ENCODE data around the gene FERMT2. TPM values are rescaled to one million over a fixed set of nuclear protein-coding genes. Genes with fewer than 3 reads are reported as not detected.

Gene FERMT2
- total and polyA plus RNA-seq, 4 donors: 109 to 162 (median 144) TPM

DNA sequence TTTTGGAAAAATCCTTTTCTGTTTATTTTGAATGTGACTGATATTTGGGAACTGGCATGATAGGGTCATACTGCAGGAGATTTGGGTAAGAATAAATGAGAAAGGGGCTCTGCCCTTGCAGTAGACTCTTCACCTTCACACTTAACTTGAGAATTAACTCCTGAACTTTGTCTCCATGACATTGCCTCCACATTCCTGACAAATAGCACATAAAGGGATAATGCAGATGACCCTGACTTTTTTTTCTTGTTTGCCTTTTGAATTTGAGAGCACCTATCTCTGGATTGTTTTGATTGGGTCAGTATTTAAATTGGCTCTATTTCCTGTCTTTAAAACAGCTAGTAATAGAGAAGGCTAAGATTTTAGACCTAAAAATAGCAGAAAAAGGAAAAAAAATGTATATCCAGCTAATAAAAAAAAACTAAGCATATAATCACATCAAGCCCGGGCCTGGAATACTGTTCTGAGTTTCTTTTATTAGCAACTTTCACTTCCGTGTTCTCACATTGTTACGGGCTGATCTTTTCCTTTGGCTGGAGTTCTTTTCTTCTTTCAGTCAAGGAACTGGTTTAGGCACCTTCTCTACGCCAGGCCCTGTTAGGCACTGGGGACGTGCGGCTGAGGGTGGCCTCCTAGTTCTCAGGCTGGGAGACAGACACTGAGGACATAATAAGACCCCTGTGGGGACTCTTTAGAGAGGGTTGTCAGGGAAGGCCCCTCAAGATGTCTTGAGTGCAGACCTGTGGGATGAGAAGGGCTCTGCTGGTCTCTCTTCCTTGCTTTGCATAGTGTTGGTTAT, 106.4 kb downstream of the FERMT2 start:
- H3K36me3 ChIP-seq (ENCODE audit: control insufficient read depth, insufficient read depth, low read length): no peaks in the 10 kb centered on the region
- DNase-seq (ENCODE audit: low read depth in 4 of 6, low spot score in 6 of 6): no peak
- no peak overlapping the region for H3K4me3 ChIP-seq (ENCODE audit: low read depth, low read length)
- 71% methylated on average over 6 of the region's 6 CpGs for WGBS (ENCODE audit: insufficient coverage)
- no peaks in the 10 kb centered on the region for H3K9me3 ChIP-seq (ENCODE audit: control insufficient read depth, insufficient read depth, low read length)
- H3K27ac ChIP-seq (ENCODE audit: low read depth, low read length): no peak overlapping the region
- H3K4me1 ChIP-seq (ENCODE audit: control insufficient read depth, insufficient read depth, low read length): no peaks in the 10 kb centered on the region
- no peaks in the 10 kb centered on the region for H3K27me3 ChIP-seq (ENCODE audit: control insufficient read depth, insufficient read depth, low read length)

DNA sequence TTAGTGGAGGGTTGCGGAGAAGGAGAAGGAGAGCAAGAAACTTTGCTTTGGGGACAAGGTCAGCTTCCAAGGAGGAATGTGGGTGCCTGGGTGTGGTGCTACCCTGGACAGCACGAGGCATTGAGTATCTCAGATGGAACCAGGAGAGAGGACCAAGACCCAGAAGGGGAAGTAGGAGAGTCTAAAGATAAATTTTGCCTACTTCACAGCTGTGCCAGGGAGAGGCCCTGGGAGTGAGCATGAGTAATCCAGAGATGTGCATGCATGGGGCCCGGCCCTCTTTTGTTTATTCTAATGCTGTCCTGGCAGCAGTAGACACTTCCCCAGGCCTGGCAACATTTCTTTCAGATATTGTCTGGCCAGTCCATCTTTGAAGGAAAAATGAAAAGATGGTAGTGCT, 110.0 kb downstream of the FERMT2 start:
- 76% methylated on average over 3 of the region's 3 CpGs for WGBS (ENCODE audit: insufficient coverage)
- Histone ChIP-seq H3K9me3 (ENCODE audit: control insufficient read depth, insufficient read depth, low read length) (no peaks in the 10 kb centered on the region), H3K36me3 (ENCODE audit: control insufficient read depth, insufficient read depth, low read length) (no peaks in the 10 kb centered on the region), H3K27me3 (ENCODE audit: control insufficient read depth, insufficient read depth, low read length) (no peaks in the 10 kb centered on the region), H3K4me1 (ENCODE audit: control insufficient read depth, insufficient read depth, low read length) (no peaks in the 10 kb centered on the region), H3K4me3 (ENCODE audit: low read depth, low read length) (no peak overlapping the region), H3K27ac (ENCODE audit: low read depth, low read length) (no peak overlapping the region)
- DNase-seq (ENCODE audit: low read depth in 4 of 6, low spot score in 6 of 6): no peak

DNA sequence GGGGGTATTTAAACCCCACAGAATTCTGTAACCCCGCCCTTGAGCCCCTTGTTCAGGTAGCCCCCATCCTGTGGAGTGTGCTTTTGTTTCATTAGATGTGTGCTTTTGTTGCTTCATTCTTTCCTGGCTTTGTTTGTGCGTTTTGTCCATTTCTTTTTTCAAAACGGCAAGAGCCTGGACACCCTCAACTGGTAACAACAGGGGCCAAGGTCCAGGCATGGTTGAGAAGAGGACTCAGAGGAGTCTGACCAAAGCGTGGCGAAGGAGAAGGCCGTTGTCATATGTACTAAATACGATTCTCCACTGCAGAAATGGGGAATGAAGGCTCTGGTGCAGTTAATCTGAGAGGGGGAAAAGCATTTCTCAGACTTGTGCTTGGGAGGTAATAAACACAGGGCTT, 113.4 kb downstream of the FERMT2 start:
- Histone ChIP-seq H3K4me1 (ENCODE audit: control insufficient read depth, insufficient read depth, low read length) (peaks cover 4% of the 10 kb centered on the region), H3K27ac (ENCODE audit: low read depth, low read length) (no peak overlapping the region), H3K9me3 (ENCODE audit: control insufficient read depth, insufficient read depth, low read length) (no peaks in the 10 kb centered on the region), H3K36me3 (ENCODE audit: control insufficient read depth, insufficient read depth, low read length) (no peaks in the 10 kb centered on the region), H3K4me3 (ENCODE audit: low read depth, low read length) (no peak overlapping the region), H3K27me3 (ENCODE audit: control insufficient read depth, insufficient read depth, low read length) (no peaks in the 10 kb centered on the region)
- WGBS (ENCODE audit: insufficient coverage): 93% methylated on average over 6 of the region's 7 CpGs
- no peak for DNase-seq (ENCODE audit: low read depth in 4 of 6, low spot score in 6 of 6)

DNA sequence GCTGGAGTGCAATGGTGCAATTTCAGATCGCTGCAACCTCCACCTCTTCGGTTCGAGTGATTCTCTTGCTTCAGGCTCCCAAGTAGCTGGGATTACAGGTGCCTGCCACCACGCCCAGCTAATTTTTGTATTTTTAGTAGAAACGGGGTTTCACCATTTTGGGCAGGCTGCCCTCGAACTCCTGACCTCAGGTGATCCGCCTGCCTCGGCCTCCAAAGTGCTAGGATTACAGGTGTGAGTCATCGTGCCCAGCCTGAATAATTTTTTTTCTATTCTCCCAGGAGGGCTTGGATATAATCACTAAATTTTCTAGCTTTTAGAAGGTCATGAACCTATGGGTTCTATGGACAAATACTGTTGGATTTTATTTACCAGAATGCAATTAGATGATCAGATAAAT, 114.8 kb downstream of the FERMT2 start:
- DNase-seq (ENCODE audit: low read depth in 4 of 6, low spot score in 6 of 6): no peak
- 100% methylated on average over 5 of the region's 9 CpGs for WGBS (ENCODE audit: insufficient coverage)
- H3K36me3 ChIP-seq (ENCODE audit: control insufficient read depth, insufficient read depth, low read length): no peaks in the 10 kb centered on the region
- no peaks in the 10 kb centered on the region for H3K27me3 ChIP-seq (ENCODE audit: control insufficient read depth, insufficient read depth, low read length)
- no peak overlapping the region for H3K4me3 ChIP-seq (ENCODE audit: low read depth, low read length)
- no peak overlapping the region for H3K27ac ChIP-seq (ENCODE audit: low read depth, low read length)
- H3K4me1 ChIP-seq (ENCODE audit: control insufficient read depth, insufficient read depth, low read length): peaks cover 4% of the 10 kb centered on the region
- no peaks in the 10 kb centered on the region for H3K9me3 ChIP-seq (ENCODE audit: control insufficient read depth, insufficient read depth, low read length)

DNA sequence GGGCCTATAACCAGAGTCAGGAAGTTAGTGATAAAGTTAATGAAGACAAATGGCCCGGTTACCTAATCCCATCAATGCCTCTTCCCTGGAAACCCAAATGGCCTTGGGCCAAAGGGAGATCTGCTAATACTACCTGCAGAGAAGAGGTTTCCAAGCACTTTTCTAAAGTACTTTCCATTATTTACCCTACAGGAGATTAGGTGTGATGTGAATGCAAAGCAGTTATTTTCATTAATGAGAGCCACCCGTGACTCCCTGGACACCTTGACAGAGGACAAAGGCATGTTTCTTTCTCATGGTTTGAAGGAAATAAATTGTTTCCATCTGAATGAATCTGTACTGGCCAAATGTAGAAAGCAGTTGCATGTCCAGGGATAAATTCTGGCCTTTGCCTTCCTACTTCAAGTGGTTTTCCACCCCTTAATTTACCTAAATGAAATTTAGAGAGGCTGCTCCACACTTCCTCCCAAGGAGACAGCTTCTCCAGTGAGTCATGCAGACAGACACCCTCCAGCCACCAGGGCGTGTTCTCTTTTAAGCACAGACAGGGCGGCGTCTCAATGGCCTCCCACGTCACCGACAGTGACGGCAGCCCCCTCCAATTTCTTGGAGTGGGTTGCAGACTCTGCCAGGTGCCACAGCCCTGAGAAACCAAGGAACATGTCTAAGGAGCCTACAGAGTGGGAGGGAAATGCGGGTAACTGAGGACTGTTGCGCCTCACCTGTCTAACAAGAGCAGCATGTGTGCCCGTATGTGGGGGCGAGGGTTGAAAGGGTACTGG, 115.5 kb downstream of the FERMT2 start:
- H3K36me3 ChIP-seq (ENCODE audit: control insufficient read depth, insufficient read depth, low read length): no peaks in the 10 kb centered on the region
- DNase-seq (ENCODE audit: low read depth in 4 of 6, low spot score in 6 of 6): peak in 1 of 6 donors; percentile 84

DNA sequence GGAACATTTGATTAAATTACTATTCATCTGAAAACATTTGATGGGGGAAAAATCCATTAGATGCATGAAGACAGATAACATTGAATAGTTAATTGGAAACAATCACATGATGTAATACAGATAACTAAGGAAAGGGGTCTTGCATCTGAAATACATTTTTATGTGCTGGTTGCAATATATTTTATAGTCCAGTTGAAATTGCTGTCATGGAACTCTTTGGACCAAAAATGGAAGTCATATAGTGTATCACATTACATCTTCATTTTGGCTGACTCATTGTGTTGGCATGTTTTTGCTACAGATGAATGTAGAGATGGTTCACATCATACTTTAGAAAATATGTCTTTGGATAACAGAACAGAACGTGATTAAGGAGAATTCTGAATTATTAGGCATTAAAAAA, 116.4 kb downstream of the FERMT2 start:
- no CpG with 5 or more reads among the region's 1 CpG for WGBS (ENCODE audit: insufficient coverage)
- Histone ChIP-seq H3K27me3 (ENCODE audit: control insufficient read depth, insufficient read depth, low read length) (no peaks in the 10 kb centered on the region), H3K9me3 (ENCODE audit: control insufficient read depth, insufficient read depth, low read length) (no peaks in the 10 kb centered on the region), H3K36me3 (ENCODE audit: control insufficient read depth, insufficient read depth, low read length) (no peaks in the 10 kb centered on the region), H3K4me3 (ENCODE audit: low read depth, low read length) (no peak overlapping the region), H3K4me1 (ENCODE audit: control insufficient read depth, insufficient read depth, low read length) (peaks cover 4% of the 10 kb centered on the region), H3K27ac (ENCODE audit: low read depth, low read length) (no peak overlapping the region)
- DNase-seq (ENCODE audit: low read depth in 4 of 6, low spot score in 6 of 6): peak in 1 of 6 donors; percentile 10

More for the DNA sequence above, 115.5 kb downstream of the FERMT2 start:
- no peaks in the 10 kb centered on the region for H3K9me3 ChIP-seq (ENCODE audit: control insufficient read depth, insufficient read depth, low read length)
- H3K4me3 ChIP-seq (ENCODE audit: low read depth, low read length): no peak overlapping the region
- H3K27ac ChIP-seq (ENCODE audit: low read depth, low read length): no peak overlapping the region
- peaks cover 4% of the 10 kb centered on the region for H3K4me1 ChIP-seq (ENCODE audit: control insufficient read depth, insufficient read depth, low read length)
- WGBS (ENCODE audit: insufficient coverage): 62% methylated on average over 11 of the region's 12 CpGs
- H3K27me3 ChIP-seq (ENCODE audit: control insufficient read depth, insufficient read depth, low read length): no peaks in the 10 kb centered on the region

DNA sequence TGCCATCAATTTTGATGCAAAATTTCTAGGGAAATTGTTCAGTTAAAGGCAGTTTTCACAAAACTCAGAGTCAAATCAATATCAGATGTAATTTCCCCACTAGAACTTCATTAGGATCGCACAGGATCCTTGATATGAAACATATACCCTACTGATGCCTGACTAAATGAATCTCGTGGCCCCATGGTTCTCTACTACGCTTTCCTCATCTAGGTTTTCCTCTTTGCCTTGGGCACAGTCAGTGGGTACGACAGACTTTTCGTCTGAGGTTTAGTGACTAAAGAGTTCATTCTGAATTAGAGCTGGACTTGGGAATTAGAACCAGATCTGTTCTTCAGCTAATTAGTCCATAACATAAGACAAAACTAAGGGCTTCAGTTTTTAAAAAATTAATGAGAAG, 117.0 kb downstream of the FERMT2 start:
- Histone ChIP-seq H3K27ac (ENCODE audit: low read depth, low read length) (no peak overlapping the region), H3K4me3 (ENCODE audit: low read depth, low read length) (no peak overlapping the region), H3K9me3 (ENCODE audit: control insufficient read depth, insufficient read depth, low read length) (no peaks in the 10 kb centered on the region), H3K4me1 (ENCODE audit: control insufficient read depth, insufficient read depth, low read length) (peaks cover 4% of the 10 kb centered on the region), H3K27me3 (ENCODE audit: control insufficient read depth, insufficient read depth, low read length) (no peaks in the 10 kb centered on the region), H3K36me3 (ENCODE audit: control insufficient read depth, insufficient read depth, low read length) (no peaks in the 10 kb centered on the region)
- DNase-seq (ENCODE audit: low read depth in 4 of 6, low spot score in 6 of 6): no peak
- 97% methylated on average over 3 of the region's 5 CpGs for WGBS (ENCODE audit: insufficient coverage)

DNA sequence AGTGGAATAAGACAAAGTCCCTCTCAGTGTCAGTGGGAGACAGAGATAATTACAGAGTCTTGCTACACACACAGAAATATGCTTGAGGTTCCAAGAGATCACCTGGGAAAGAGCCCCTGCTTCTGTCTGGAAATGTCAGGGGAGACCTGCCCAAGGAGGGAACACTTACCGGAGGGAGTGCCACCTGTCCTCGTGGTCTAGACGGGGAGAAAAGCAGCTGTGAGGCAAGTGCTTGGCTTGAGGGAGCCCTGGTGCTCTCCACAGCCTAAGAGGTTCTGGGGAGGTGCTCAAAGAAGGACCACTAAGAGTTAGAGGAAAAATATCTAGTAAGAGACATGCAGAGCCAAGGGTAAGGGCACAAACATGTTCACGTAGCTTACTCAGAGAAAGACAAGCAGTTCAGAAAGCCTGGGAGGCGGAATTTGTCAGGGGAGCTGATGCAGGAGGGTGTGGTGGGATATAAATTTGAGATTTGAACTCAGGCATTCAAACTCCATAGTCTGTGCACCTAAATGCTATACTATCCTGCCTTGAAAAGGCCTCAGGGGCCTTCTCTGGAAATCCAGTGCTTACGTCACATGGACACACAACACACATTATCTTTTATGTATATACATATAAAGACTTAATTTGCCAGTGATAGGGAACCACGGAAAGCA, 121.2 kb downstream of the FERMT2 start:
- Histone ChIP-seq H3K36me3 (ENCODE audit: control insufficient read depth, insufficient read depth, low read length) (no peaks in the 10 kb centered on the region), H3K27me3 (ENCODE audit: control insufficient read depth, insufficient read depth, low read length) (no peaks in the 10 kb centered on the region), H3K4me1 (ENCODE audit: control insufficient read depth, insufficient read depth, low read length) (no peaks in the 10 kb centered on the region), H3K9me3 (ENCODE audit: control insufficient read depth, insufficient read depth, low read length) (no peaks in the 10 kb centered on the region), H3K4me3 (ENCODE audit: low read depth, low read length) (no peak overlapping the region), H3K27ac (ENCODE audit: low read depth, low read length) (no peak overlapping the region)
- 94% methylated on average over 3 of the region's 7 CpGs for WGBS (ENCODE audit: insufficient coverage)
- DNase-seq (ENCODE audit: low read depth in 4 of 6, low spot score in 6 of 6): no peak

DNA sequence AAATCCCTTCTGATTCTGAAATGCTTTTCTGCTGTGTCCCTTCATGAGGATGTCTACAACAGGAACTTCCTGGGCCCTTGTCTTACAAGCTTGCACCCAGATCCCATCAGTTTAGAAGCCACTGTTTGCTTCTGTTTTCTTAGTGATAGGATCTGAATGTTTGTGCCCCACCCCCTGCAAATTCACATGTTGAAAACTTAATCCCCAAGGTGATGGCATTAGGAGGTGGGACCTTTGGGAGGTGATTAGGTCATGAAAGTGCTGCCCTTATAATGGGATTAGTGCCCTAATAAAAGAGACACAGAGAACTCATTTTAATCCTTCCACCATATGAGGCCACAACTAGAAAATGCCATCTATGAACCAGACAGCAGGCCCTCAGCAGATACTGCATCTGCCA, 123.4 kb downstream of the FERMT2 start:
- no peaks in the 10 kb centered on the region for H3K4me1 ChIP-seq (ENCODE audit: control insufficient read depth, insufficient read depth, low read length)
- H3K9me3 ChIP-seq (ENCODE audit: control insufficient read depth, insufficient read depth, low read length): no peaks in the 10 kb centered on the region
- H3K36me3 ChIP-seq (ENCODE audit: control insufficient read depth, insufficient read depth, low read length): no peaks in the 10 kb centered on the region
- H3K4me3 ChIP-seq (ENCODE audit: low read depth, low read length): no peak overlapping the region
- H3K27me3 ChIP-seq (ENCODE audit: control insufficient read depth, insufficient read depth, low read length): no peaks in the 10 kb centered on the region
- no peak for DNase-seq (ENCODE audit: low read depth in 4 of 6, low spot score in 6 of 6)
- no peak overlapping the region for H3K27ac ChIP-seq (ENCODE audit: low read depth, low read length)
